AG04449 (cell line): ENCODE results near the gene PPP6R1.
"Not testable (repeated sequence)": the region's sequence is repeated elsewhere in the genome, so short reads cannot be mapped to it uniquely, and the experiment has no call there.

Source experiments
- CTCF ChIA-PET: fragments of 350-600 bp; formaldehyde crosslinking; extraction: SDS; loops from one replicate; lab custom pipeline; 2021; ENCODE audit warnings: antibody characterized with exemption; lab: Yijun Ruan, JAX
- POLR2A ChIA-PET: fragments of 400-600, 350-600 bp; formaldehyde crosslinking; extraction: SDS; loops from one replicate; lab custom pipeline; 2020; ENCODE audit warnings: antibody characterized with exemption, inconsistent platforms; lab: Yijun Ruan, JAX
- DNase-seq: peaks from one replicate; pipeline ENCODE4 v3.0.0-alpha.2; 2010; ENCODE audit warnings: low read depth, low spot score
- H3K4me3 ChIP-seq: 2 replicates; pipeline ENCODE4 v1.5.1; 2011; ENCODE audit warnings: low read depth, mild to moderate bottlenecking, control low read depth, low read length
- CTCF ChIP-seq: IDR thresholded peaks from one replicate; pipeline ENCODE4 v1.5.1; 2011; ENCODE audit warnings: mild to moderate bottlenecking, moderate library complexity, low read length, control low read depth, inconsistent platforms; ENCODE audit not compliant: insufficient read depth; ENCODE audit errors: missing control alignments

Gene PPP6R1

DNA sequence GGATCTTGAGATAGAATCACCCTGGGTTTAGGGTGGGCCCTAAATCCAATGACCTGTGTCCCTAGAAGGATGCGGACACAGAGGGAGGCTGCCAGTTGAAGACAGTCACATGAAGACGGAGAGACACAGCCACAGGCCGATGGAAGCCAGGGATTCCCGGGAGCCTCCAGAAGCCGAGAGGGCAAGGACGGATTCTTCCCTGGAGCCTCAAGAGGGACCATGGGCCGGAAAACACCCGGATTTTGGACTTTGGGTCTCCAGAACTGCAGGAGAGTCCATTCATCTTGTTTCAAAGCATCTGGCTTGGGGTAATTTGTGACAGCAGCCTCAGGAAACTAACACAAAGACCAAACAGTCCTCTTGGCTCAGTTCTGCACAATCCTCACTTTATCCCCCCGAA lies 32.5 kb downstream of the PPP6R1 start:
- CTCF ChIA-PET = no interaction called here
- no peak overlapping the region for H3K4me3 ChIP-seq
- DNase-seq = no peak
- TF ChIP-seq CTCF = no peak
- POLR2A ChIA-PET = interaction anchor here (0.7 kb wide), 1 partner anchor 112 kb away, joined by 3 read pairs; no protein-coding TSS in a partner anchor

DNA sequence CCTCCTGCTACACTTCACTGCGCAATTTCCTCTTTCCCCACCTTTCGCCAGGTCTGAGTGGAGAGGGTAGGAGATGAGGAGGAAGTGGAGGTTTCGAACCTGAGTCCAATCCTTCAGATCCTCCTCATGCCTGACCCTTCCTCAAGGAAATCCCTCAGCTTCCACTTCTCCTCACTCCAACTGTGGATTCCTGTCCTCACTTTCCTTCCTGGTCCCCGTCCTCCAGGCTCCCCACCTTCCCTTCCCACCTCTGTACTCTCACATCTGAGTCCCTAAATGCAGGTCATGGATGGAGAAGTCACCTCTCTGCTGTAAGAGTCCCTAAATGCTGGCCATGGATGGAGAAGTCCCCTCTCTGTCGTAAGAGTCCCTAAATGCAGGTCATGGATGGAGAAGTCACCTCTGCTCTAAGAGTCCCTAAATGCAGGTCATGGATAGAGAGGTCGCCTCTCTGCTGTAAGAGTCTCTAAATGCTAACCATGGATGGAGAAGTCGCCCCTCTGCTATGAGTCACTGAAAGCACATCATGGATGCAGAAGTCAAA lies 33.3 kb downstream of the PPP6R1 start:
- H3K4me3 ChIP-seq = no peak overlapping the region
- TF ChIP-seq CTCF = no peak
- POLR2A ChIA-PET = interaction anchor here (0.7 kb wide), 1 partner anchor 113 kb away, joined by 3 read pairs; no protein-coding TSS in a partner anchor
- no peak for DNase-seq
- CTCF ChIA-PET = interaction anchor here (0.6 kb wide), 1 partner anchor 68 kb away, joined by 3 read pairs; the partner anchor contains the start of gene TNNI3

GRCh38 chr19:55224679-55225414 lies 34.0 kb downstream of the PPP6R1 start:
- CTCF ChIA-PET = interaction anchor here (0.6 kb wide), 1 partner anchor 67 kb away, joined by 3 read pairs; the partner anchor contains the start of gene TNNI3
- DNase-seq, POLR2A ChIA-PET, H3K4me3 ChIP-seq: not testable (repeated sequence)

DNA sequence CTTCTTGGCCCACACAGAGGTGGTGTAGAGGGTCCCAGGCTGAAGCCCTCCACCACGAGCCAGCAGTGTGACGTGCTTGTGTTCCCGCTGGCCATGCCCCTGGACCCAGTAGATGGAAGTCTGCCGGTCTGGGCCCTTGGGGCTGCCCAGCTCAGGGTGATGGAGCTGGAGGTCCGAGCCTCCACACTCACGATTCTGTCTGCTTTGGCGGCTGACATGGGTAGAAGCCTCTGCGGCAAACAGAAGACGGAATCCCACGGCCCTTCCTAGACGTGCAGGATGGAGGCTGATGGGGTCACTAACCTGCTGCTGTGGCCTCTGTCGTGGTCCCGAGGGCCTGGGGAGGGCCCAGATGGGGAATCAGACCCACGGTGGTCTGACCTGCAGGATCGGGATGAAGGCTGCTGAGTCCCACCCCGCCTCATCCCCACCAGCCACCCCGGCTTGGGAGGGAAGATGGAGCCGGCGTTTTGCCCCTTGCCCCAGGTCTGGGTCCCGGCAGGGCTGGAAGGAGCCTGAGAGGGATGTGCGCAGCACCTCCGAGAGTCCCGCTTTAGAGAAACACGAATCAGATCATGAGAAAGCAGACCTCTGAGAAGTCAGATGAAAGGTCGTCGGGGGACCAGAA lies 34.7 kb downstream of the PPP6R1 start:
- POLR2A ChIA-PET = no interaction called here
- TF ChIP-seq CTCF = no peak
- no peak for DNase-seq
- CTCF ChIA-PET = interaction anchor here (1.5 kb wide), 1 partner anchor 10 kb away, joined by 3 read pairs; no protein-coding TSS in a partner anchor
- H3K4me3 ChIP-seq = no peak overlapping the region

DNA sequence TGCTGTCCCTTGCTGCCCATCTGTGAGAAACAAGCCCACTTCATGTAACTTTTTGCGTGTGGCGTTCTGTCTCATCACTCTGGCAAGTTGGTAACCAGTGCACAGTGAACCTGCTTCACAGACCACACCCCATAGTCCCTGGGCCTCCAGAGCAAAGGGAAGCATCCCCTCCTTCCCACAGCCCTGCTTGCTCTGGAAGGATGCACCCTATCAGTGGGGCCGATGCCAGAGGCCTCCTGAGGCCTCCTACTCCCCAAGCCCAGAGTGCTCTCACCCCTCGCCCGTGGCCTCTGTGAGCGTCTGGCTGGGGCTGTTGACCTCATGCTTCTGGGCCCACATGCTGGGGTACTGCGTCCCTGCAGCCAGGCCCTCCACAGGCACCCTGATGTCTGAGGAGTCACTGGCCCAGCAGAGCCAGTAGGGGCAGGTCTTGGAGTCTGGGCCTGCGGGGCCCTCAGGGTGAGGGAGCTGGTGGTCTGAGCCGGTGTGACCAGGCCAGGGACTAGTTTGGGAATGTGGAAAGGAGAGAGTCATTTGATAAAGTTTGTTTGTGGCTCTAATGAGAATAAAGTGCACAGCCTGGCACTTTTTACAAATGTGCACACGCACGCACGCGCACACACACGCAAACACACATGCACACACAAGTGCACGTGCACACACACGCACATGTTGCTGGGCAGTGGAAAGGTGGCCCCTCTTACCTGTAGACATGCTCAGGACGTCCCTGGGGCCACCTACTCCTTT lies 35.4 kb downstream of the PPP6R1 start:
- no peak for TF ChIP-seq CTCF
- ChIA-PET POLR2A (no interaction called here), CTCF (interaction anchor here (1.5 kb wide), 1 partner anchor 11 kb away, joined by 3 read pairs; no protein-coding TSS in a partner anchor)
- H3K4me3 ChIP-seq = no peak overlapping the region
- no peak for DNase-seq

DNA sequence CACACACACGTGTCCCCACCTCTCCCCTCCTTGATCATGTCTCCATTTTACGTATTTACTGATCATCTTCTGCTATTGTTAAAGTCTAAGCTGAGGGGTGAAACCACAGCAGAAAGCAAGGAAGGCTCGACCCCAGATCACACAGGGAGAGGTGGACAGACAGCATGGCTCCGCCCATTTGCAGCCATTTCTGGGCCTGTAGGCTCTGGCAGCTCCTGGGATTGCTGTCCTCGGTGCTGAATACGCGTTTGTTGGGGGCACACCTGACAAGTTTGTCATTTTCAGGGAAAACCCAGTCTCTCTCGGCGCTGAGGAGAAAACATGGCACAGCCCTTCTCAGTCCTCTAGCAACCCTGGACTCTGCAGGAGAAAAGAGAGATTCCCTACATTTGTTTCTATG lies 38.3 kb downstream of the PPP6R1 start:
- ChIA-PET POLR2A (no interaction called here), CTCF (interaction anchor here (0.6 kb wide), 1 partner anchor 61 kb away, joined by 3 read pairs; no protein-coding TSS in a partner anchor)
- no peak overlapping the region for H3K4me3 ChIP-seq
- DNase-seq = no peak
- TF ChIP-seq CTCF = no peak
